Effector memory CD4-positive, alpha-beta T cell (primary cell): ENCODE results near the gene PLCH1.

ENCODE experiments used
- DNase-seq, 3 donors: peaks; one replicate each; pipeline ENCODE4 v3.0.0-alpha.2; 2020
- H3K27ac ChIP-seq: 2 replicates; pipeline ENCODE4 v1.7.0; 2013; ENCODE audit warnings: mild to moderate bottlenecking, low read length, moderate library complexity; ENCODE audit not compliant: insufficient read depth, poor library complexity, severe bottlenecking
- H3K27me3 ChIP-seq: replicated peaks from 2 replicates; pipeline ENCODE4 v1.7.0; 2013; ENCODE audit warnings: mild to moderate bottlenecking, low read length; ENCODE audit not compliant: insufficient read depth, control insufficient read depth, poor library complexity, severe bottlenecking
- H3K36me3 ChIP-seq: 2 replicates; pipeline ENCODE4 v1.7.0; 2013; ENCODE audit warnings: mild to moderate bottlenecking, low read length, moderate library complexity; ENCODE audit not compliant: control insufficient read depth, insufficient read depth
- H3K4me1 ChIP-seq: 2 replicates; pipeline ENCODE4 v1.7.0; 2013; ENCODE audit warnings: low read length, mild to moderate bottlenecking; ENCODE audit not compliant: control insufficient read depth, insufficient read depth, poor library complexity, severe bottlenecking
- H3K4me3 ChIP-seq: 2 replicates; pipeline ENCODE4 v1.7.0; 2013; ENCODE audit warnings: low read length, low read depth, mild to moderate bottlenecking; ENCODE audit not compliant: insufficient read depth, poor library complexity, severe bottlenecking
- H3K9me3 ChIP-seq: 2 replicates; pipeline ENCODE4 v1.7.0; 2013; ENCODE audit warnings: mild to moderate bottlenecking, low read length, moderate library complexity; ENCODE audit not compliant: control insufficient read depth

The PLCH1 gene

GRCh38 chr3:155360281-155360680, 384.6 kb downstream of the PLCH1 start:
- Histone ChIP-seq H3K4me1 (no peaks in the 10 kb centered on the region), H3K4me3 (no peak overlapping the region), H3K36me3 (no peaks in the 10 kb centered on the region), H3K27me3 (no peaks in the 10 kb centered on the region), H3K9me3 (no peaks in the 10 kb centered on the region), H3K27ac (no peak overlapping the region)
- no peak for DNase-seq

GRCh38 chr3:155356594-155357370, 388.1 kb downstream of the PLCH1 start:
- Histone ChIP-seq H3K27ac (no peak overlapping the region), H3K27me3 (peaks cover 2% of the 10 kb centered on the region), H3K9me3 (no peaks in the 10 kb centered on the region), H3K4me3 (no peak overlapping the region), H3K36me3 (no peaks in the 10 kb centered on the region), H3K4me1 (no peaks in the 10 kb centered on the region)
- DNase-seq, result no peak

GRCh38 chr3:155354658-155355057, 390.2 kb downstream of the PLCH1 start:
- Histone ChIP-seq H3K9me3 (no peaks in the 10 kb centered on the region), H3K27me3 (peaks cover 2% of the 10 kb centered on the region), H3K4me3 (no peak overlapping the region), H3K27ac (no peak overlapping the region), H3K4me1 (no peaks in the 10 kb centered on the region), H3K36me3 (no peaks in the 10 kb centered on the region)
- no peak for DNase-seq

- H3K36me3 ChIP-seq, result no peaks in the 10 kb centered on the region
- peaks cover 2% of the 10 kb centered on the region for H3K27me3 ChIP-seq
- no peak overlapping the region for H3K27ac ChIP-seq
- H3K4me1 ChIP-seq, result no peaks in the 10 kb centered on the region
- H3K4me3 ChIP-seq, result no peak overlapping the region
- no peak for DNase-seq
- no peaks in the 10 kb centered on the region for H3K9me3 ChIP-seq
Measured at GRCh38 chr3:155352900-155353490, 391.9 kb downstream of the PLCH1 start.

- H3K4me3 ChIP-seq, result no peak overlapping the region
- DNase-seq, result no peak
- H3K27ac ChIP-seq, result no peak overlapping the region
- H3K4me1 ChIP-seq, result no peaks in the 10 kb centered on the region
- peaks cover 2% of the 10 kb centered on the region for H3K27me3 ChIP-seq
- H3K9me3 ChIP-seq, result no peaks in the 10 kb centered on the region
- no peaks in the 10 kb centered on the region for H3K36me3 ChIP-seq
Measured at GRCh38 chr3:155350571-155350970, 394.3 kb downstream of the PLCH1 start.

GRCh38 chr3:155347901-155348300, 397.0 kb downstream of the PLCH1 start:
- no peak overlapping the region for H3K4me3 ChIP-seq
- H3K27me3 ChIP-seq, result peaks cover 2% of the 10 kb centered on the region
- DNase-seq, result no peak
- no peaks in the 10 kb centered on the region for H3K9me3 ChIP-seq
- H3K36me3 ChIP-seq, result no peaks in the 10 kb centered on the region
- H3K4me1 ChIP-seq, result no peaks in the 10 kb centered on the region
- no peak overlapping the region for H3K27ac ChIP-seq

- Histone ChIP-seq H3K27me3 (no peaks in the 10 kb centered on the region), H3K4me3 (no peak overlapping the region), H3K9me3 (no peaks in the 10 kb centered on the region), H3K27ac (no peak overlapping the region), H3K4me1 (no peaks in the 10 kb centered on the region), H3K36me3 (no peaks in the 10 kb centered on the region)
- no peak for DNase-seq
Measured at GRCh38 chr3:155342344-155342743, 402.5 kb downstream of the PLCH1 start.

GRCh38 chr3:155339052-155339451, 405.8 kb downstream of the PLCH1 start:
- no peak overlapping the region for H3K27ac ChIP-seq
- H3K4me1 ChIP-seq, result no peaks in the 10 kb centered on the region
- no peak for DNase-seq
- no peaks in the 10 kb centered on the region for H3K9me3 ChIP-seq
- no peaks in the 10 kb centered on the region for H3K36me3 ChIP-seq
- H3K27me3 ChIP-seq, result no peaks in the 10 kb centered on the region
- no peak overlapping the region for H3K4me3 ChIP-seq

GRCh38 chr3:155335724-155336354, 409.0 kb downstream of the PLCH1 start:
- no peaks in the 10 kb centered on the region for H3K36me3 ChIP-seq
- no peak overlapping the region for H3K27ac ChIP-seq
- no peaks in the 10 kb centered on the region for H3K4me1 ChIP-seq
- H3K4me3 ChIP-seq, result no peak overlapping the region
- no peaks in the 10 kb centered on the region for H3K27me3 ChIP-seq
- no peak for DNase-seq
- H3K9me3 ChIP-seq, result no peaks in the 10 kb centered on the region
